Urothelium cell line (cell line): ENCODE results near the gene ZNF365.
A peak's percentile ranks its signal among the peaks of the same experiment; 100 is the strongest.
"Not testable (repeated sequence)": the region's sequence is repeated elsewhere in the genome, so short reads cannot be mapped to it uniquely, and the experiment has no call there.

Experiments
- DNase-seq: peaks from one replicate; pipeline ENCODE4 v3.0.0; 2011; ENCODE audit warnings: low spot score, mixed read lengths
- FAIRE-seq: peaks from 2 replicates; lab custom pipeline; 2011; peaks lifted over from hg19 to GRCh38; lab: Jason Lieb, UNC

The ZNF365 gene, protein sequence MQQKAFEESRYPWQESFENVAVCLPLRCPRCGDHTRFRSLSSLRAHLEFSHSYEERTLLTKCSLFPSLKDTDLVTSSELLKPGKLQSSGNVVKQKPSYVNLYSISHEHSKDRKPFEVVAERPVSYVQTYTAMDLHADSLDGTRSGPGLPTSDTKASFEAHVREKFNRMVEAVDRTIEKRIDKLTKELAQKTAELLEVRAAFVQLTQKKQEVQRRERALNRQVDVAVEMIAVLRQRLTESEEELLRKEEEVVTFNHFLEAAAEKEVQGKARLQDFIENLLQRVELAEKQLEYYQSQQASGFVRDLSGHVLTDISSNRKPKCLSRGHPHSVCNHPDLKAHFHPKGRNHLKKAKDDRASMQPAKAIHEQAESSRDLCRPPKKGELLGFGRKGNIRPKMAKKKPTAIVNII

DNA sequence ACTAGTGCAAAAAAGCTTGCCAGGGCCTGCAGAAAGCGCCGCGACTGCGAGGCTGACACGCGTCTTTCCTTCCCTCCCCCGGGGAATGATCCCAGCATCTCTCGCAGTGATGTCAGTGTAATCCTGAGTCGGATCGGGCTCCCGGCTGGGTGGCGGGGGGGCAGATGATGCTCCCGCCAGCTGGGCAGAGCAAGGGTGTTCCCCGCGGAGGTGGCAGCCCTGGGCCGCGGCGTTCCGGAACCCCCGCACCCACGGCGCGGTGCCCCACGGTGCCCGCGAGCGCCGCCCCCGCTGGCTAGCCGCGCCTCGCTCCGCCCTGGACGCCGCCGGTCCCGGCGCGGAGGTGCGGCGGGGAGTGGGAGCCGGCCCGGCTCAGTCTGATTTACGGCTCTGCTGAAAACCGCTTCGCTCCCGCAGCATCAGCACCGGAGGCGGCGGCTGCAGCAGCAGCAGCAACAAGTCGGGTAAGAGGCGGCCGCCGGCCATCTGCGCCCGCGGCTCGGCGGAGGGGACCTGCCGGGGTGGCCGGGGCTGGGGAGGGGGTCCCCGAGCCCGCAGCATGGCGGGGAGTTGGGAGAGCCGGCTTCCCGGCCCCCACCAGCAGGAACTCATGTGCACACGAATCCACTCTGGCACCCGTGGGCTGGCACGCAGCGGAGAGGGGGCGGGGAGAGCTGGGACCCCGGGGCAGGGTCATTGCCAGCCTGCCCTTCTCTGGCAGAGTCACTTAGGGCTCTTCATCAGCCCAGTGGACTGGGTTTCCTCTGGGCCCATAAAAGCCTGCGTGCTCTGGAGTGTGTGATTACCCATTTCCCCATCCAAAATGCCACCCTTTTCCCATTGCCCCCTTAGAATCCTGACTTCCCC lies at the start of gene ZNF365:
Gene ZNF365, plus strand, starts transcription at position 375 of the 867 bp plus-strand sequence. CDS start 1,825 bp downstream, outside the sequence.
- DNase-seq (peak; percentile 75), FAIRE-seq (peak; percentile 80)

DNA sequence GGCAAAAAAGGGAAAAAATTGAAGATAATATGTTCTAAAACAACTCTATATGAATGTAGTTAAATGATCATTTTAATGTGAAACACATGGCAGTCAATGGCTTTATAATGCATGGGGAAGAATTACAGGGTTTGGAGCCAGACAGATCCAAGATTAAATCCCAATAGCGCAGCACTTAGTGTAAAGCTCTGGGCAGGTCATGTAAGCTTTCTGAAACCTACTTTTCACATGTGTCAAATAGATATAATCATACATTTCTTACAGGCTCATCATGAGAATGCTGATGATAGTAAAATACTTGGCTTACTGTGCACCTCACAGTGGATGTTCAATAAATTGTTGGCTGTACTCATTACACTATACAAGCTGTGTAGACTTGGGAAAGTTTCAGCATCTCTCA lies 48.0 kb upstream of the ZNF365 start:
- FAIRE-seq (no peak), DNase-seq (no peak)

DNA sequence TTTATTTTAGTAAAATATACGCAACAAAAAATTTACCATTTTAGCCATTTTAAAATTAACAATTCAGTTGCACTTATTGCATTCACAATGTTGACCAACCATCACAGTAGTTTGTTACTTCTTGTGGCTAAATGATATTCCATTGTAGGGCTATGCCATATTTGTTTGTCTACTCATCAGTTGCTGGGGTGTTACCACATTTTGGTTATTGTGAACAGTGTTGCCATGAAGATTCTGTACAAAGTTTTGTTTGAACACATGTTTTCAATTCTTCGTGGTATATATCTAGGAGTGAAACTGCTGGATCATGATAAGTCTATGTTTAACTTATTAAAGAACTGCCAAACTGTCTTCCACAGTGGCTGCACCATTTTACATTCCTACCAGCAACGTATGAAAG lies 46.3 kb upstream of the ZNF365 start:
- DNase-seq (no peak), FAIRE-seq (no peak)

DNA sequence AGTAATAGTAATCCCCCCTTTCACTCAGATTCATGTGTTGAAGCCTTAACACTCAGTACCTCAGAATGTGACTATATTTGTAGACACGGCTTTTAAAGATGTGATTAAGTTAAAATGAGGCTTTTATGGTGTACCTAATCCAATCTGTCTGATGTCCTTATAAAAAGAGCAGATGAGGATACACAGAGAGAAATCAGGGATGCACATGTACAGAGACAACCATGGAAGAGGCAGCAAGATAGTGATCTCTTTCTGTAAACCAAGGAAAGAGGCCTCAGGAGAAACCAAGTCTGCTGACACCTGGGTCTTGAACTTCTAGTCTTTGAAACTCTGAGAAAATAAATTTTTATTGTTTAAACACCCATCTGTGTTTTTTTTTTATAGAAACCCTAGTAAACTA lies 44.0 kb upstream of the ZNF365 start:
- FAIRE-seq, result no peak
- DNase-seq, result no peak

DNA sequence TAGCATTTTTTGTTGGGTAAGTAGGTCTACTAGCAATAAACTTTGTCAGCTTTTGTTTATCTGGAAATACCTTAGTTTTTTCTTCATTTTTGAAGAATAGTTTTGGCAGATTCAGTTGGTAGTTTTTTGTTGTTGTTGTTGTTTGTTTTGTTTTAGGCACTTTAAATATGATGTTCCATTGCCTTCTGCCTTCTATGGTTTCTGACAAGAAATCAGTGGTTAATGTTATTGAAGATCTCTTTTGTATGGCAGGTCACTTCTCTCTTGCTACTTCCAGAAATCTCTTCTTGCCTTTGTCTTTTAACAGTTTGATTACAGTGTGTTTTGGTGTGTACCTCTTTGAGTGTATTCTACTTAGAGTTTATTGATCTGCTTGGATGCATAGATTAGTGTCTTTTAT lies 41.8 kb upstream of the ZNF365 start:
- DNase-seq, result no peak
- FAIRE-seq, result no peak

DNA sequence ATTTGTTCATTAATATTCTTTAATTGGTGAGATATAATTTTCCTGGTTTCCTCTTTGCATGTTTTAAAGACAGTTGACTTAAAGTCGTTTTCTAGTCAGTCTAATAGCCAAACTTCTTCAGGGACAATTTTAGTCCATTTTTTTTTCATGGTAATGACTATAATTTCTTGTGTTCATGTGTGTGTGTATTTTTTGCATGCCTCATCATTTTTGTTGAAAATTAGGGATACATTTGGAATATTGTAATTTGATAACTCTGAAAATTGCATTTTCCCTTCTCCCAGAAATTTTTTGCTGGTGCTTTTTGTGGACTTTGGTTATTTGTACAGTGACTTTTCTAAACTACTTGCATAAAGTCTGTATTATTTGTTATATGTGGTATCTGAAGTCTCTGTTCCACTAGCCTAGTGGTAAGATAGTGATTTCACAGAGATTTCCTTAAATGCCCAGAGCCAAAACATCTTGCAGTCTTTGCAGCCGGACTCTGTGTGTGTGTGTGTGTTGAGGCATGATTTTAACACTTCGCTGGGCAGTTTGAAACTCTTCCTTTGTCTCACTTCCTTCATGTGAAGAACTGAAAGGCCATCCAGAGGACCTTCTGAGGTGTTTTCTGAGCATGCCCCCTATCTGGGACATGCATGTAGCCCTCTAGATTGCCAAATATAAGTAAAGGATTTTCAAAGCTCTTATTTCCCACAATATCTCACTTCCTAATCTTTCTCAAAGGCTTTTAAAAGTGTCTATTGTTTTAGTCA lies 40.9 kb upstream of the ZNF365 start:
- FAIRE-seq (no peak), DNase-seq (no peak)

DNA sequence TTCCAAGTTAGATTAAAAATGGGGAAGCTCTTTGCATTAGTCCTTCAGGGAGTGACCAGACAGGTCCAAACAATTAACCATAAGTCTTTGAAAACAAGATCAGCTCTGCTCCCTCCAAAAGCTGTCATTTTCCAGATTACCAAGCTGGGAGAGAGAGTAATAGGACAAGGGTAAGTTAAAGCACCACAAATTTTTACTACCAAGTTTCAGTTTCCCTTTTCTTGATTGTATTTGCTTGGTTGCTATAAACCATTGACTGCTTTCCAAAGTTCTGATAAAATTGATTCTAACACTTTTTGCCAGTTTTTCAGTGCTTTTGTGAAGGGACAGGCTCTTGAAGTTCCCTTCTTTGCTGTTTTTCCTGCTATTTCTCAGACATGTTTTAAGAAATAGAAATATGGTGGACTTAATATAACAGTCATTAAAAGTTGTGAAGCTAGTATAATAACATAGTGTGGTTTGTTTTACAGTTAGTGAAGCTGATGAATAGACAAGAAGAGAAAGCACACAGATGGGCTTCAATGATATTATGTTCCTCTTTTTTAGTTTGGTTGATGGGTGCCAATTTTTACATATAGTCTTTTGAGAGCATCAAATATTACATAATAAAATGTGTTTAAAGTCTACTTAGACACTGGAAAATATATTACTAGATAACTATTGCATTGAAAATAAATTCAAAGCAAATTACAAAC lies 40.0 kb upstream of the ZNF365 start:
- no peak for FAIRE-seq
- DNase-seq, result no peak

DNA sequence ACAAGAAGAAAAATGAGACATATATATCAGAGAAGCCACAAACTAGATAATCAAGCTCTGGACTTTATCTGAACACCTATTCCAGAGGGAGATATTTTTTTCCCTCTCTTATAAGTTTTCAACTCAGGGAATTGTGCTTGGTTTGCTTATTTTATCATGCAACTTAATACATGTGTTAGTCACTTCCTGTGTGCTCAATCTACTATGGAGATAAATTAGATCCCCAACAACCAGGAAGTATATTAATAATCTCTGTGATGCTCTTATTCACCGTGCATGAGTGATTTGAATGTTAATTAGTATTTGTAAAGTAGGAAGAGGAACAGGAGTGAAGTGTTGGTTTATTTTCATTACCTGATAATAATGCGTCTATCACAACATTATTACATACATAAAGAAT lies 38.8 kb upstream of the ZNF365 start:
- DNase-seq (no peak), FAIRE-seq (no peak)

DNA sequence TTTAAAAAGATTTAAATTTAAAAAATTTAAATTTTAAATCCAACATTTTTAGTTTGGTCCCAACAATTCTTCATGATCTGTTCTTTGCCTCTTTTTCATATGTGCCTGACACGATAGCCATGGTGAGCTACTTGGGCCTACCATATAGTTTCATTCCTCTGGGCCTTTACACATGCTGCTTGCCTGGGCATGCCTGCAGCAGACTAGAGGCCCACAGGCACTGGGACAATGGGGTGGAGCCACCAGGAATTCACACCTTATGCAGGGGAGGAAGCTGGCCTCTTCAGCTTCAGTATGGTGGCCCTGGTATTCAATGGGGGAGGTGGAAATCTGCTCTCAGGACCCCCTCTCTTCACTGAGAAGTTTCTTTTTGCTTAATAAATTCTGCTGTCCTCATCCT lies 37.8 kb upstream of the ZNF365 start:
- no peak for DNase-seq
- no peak for FAIRE-seq

DNA sequence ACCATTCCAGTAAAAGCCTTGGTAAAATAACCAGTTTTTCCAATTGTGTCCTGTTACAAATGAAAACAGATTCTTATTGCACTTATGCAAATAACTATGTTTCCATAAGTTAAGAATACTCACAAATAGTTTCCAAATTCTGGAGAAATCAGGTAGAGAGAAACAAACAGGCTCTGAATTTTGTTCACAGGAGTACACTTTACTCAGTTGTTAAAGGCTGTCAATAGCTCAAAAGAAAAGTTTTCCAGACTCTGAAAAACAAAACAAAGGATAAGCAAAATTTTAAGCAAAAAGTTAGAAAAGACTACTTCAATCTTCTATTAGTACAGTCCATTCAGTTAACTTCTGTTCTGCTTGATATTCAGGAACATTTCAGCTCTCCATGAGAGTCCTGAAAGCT lies 32.8 kb upstream of the ZNF365 start:
- FAIRE-seq, result no peak

DNA sequence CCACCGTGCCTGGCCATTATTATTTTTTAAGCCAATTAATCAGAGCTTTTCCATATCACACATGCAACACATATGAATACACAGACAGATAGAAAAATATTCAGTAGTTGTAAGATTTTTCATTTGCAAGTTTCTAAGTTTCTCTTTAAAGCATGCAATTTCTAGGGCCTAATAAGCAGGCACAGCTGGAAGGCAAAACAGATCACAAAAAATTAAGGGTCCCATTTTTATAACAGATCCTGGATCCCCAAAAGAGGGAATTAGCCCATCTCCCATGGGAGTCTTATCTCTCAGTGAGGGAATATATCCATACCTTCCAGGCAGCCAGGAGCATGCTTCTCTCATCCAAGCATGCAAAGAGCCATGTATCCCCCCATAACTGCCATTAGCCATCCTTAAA lies 31.2 kb upstream of the ZNF365 start:
- FAIRE-seq, result no peak
- DNase-seq, result no peak

More for the DNA sequence above, 32.8 kb upstream of the ZNF365 start:
- DNase-seq, result no peak

DNA sequence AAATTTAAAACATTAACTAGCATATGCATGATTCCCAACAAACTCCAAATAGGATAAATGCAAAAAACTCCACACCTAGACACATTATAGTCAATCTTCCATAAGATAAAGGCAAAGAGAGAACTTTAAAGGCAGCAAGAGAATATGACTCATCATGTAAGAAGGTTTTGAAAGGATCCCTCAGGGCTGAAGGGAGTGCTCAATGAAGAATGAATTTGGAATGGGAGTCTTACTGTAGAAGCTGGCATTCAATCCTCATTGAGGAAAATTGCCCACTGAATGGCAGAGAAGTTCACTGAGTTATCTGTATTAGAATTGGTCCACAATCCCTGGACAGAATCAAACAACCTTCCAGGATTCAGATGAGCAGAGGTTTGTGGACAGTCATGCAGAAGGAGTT lies 26.1 kb upstream of the ZNF365 start:
- no peak for FAIRE-seq

DNA sequence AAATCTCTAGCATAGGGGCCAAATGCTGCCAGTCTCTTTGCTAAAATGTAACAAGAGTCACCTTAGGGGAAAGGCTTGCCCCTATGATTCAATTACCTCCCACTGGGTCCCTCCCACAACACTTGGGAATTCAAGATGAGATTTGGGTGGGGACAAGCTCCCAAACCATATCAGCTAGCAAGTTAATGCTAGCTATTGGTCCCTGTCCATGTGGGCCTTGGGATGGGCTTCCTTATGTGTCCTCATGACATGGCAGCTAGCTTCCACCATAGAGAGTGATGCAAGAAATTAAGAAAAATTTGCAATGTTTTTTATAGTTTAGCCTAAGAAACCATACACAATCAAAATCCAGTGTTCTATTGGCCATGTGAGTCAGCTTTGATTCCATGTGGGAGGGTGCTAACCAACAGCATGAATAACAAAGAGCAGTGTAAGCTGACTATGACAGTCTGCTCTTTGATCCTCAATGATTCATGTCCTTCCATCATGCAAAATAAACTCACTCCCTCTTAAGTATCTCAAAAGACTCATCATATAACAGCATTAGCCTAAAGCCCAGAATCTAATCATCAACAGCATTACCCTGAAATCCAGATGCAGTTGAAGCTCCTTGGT lies 21.7 kb upstream of the ZNF365 start:
- FAIRE-seq (no peak), DNase-seq (peak; percentile 23)

More for the DNA sequence above, 26.1 kb upstream of the ZNF365 start:
- DNase-seq, result no peak

DNA sequence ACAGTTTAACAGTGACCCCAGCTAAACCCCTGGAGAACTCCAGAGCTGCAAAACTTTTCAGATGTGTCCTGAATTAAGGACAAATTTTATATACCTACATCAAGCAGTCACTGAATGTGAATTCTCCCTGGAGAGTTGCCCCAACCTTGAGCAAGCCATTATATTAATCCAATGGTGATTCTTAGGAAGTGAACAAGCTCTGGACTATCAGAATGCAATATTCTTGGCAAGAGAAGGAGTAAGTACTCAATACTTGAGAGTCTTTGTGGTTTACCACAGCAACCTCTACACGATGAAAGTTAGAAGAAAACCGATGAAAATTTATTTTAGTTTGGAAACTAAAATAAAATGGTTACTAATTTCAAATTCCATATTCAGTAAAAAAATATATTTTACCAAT lies 19.3 kb upstream of the ZNF365 start:
- FAIRE-seq, result no peak
- no peak for DNase-seq

DNA sequence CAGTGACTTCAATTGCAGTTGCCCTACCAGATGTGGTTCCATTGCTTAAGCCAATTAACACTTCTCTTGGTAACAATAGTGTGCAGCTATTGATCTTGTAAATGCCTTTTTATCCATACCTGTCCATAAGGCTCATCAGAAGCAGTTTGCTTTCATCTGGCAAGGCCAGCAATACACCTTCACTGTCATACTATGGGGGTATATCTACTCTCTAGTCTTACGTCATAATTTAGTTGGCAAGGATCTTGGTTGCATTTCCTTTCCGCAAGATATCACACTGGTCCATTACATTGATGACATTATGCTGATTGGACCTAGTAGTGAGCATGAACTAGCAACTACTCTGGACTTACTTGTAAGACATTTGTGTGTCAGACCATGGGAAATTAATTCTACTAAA lies 17.7 kb upstream of the ZNF365 start:
- FAIRE-seq, result no peak
- no peak for DNase-seq

DNA sequence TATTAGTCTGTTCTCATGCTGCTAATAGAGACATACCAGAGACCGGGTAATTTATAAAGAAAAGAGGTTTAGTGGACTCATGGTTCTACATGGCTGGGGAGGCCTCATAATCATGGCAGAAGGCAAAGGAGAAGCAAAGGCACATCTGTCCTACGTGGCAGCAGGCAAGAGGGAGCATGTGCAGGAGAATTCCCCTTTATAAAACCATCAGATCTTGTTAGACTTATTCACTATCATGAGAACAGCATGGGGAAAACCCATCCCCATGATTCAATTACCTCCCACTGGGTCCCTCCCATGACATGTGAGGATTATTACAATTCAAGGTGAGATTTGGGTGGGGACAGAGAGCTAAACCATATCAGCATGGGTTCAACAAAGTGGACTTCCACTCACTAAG lies 16.0 kb upstream of the ZNF365 start:
- not testable (repeated sequence) for DNase-seq, FAIRE-seq

DNA sequence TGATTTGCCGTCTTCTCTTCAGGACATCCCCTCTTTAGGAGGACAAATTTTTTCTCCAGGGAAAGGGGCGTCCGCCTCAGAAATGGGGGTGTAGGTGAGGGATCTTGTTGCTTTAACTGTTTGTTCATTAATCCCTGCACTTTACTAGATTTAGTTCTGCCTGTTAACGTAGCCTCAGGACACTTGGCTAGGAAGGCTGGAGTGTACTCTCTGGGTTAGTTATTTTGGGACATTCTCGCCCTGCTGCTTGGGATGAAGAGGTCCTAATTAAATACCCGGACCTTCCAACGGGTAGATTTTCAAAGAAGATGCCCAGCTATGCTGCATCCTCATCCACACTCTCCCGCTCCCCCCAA lies 552 bp upstream of the ZNF365 start:
- DNase-seq (no peak), FAIRE-seq (no peak)

DNA sequence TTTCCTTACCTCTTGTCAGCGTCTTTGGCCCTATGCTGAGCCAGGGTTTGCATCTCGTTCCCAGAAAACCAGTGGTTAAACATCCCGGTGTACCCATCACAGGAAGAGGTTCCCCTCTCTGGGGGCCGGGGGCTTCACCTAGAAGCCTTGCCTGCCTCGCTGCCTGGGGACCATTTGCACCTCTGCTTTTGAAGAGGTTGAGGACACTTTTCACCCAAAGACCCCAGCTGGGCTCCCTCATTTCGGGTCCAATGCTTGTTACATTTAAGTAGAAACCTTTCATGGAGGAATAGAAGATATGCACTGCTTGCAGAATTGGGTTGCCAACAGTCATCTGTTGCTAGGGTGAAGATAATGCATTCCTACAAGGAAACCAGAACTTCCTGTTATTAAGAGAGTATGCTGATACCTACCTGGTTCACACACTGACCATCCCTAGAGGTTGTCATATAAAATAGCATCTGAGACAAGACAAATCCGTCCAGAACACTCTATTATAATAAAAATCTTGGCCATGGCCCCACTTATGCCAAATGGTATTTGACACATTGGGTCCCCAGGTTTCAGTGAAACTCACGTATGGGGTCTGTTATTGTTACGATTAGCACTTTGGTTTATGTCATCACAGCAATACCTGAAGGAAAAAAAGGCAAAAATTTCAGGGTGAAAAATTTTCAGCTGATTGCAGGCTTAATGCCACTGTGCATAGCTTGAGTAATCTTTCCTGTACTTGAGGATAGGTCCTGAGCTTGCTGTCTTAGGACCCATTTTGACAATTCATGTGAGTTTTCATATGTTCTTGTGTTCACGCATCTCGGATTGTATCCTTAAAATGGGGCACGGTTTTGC lies 917 bp downstream of the ZNF365 start:
- FAIRE-seq (peak; percentile 69), DNase-seq (peak; percentile 53)
